Endothelial cell of umbilical vein (primary cell): Measurements from ENCODE around the gene SORCS2.

Source experiments
- CTCF ChIP-seq, 2 donors: IDR thresholded peaks; 1 replicate in 1 of 2; 2 replicates in 1 of 2; pipeline ENCODE4 v1.5.1; 2011; ENCODE audit warnings: low read length in 2 of 2, mild to moderate bottlenecking in 2 of 2, moderate library complexity in 2 of 2, control low read depth in 1 of 2, inconsistent platforms in 1 of 2, low read depth in 1 of 2; ENCODE audit not compliant: insufficient read depth in 1 of 2; ENCODE audit errors: extremely low read depth in 1 of 2
- GATA2 ChIP-seq: IDR thresholded peaks from 2 replicates; pipeline ENCODE4 v1.7.0; 2011; ENCODE audit warnings: low read depth, mild to moderate bottlenecking, moderate library complexity, mixed read lengths, low read length; ENCODE audit not compliant: insufficient read length, insufficient read depth
- POLR2A ChIP-seq: IDR thresholded peaks from 2 replicates; pipeline ENCODE4 v1.6.1; 2012; ENCODE audit warnings: low read depth, mild to moderate bottlenecking, control low read depth, low read length
- POLR2AphosphoS5 ChIP-seq: IDR thresholded peaks from 2 replicates; pipeline ENCODE4 v1.6.1; 2012; ENCODE audit warnings: low read depth, mild to moderate bottlenecking, control low read depth, low read length, moderate library complexity; ENCODE audit not compliant: insufficient read depth

DNA sequence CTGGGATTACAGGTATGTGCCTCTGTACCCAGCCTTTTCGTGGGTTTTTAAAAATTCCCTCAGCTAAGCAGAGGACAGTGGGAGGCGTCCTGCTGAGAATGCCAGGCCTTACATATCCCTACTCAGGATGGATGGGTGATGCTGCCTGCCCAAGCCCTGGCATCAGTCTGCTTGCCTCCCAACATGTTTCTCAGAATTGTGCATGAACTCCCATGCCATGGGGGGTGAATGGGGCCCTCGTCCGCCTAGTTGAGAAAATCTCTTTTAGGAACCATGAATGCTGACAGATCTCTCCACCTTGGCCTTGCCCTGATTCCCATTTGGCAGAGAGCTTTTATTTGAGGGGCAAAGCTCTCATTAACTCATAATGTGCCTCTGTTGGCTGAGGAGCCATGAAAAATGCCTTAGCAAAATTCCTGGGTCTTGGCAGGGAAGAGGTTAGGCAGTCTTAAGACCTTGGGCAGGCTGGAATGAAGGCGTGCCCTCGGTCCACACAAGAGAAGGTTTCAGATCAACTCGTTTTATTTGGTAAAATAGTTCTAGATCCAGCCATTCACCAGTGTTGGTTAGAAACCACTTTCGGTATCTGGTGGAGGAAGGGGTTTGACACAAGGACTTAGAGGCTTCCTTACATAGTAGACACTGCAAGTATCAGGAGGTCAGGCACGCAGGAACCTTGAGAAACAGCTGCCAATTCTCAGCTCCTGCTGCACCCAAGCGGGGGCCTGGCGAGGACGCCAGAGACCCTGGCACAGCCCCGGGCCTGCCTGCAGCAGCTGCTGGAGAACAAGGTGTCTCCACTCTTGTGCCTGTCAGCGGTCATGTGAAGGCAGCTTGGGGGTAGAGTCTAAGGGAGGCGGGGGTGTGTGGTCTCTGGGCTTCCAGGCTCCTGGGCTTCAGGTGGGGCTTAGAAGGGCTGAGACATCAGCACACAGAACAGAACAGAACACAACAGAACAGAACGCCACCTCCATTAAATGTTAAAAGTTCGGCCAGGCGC is 435.2 kb downstream of the SORCS2 start:
- TF ChIP-seq POLR2AphosphoS5 (no peak), CTCF (IDR thresholded peaks at IDR 0.05; ENCODE audit: extremely low read depth in 1 of 2, insufficient read depth in 1 of 2, low read depth in 1 of 2, low read length in 2 of 2) (no peak), POLR2A (no peak), GATA2 (no peak)
